GM21576 (cell line): ENCODE measurements around the gene PUS1.
"Not testable (repeated sequence)": the region's sequence is repeated elsewhere in the genome, so short reads cannot be mapped to it uniquely, and the experiment has no call there.

Experiments
- ATAC-seq: cut with Tn5 transposase; IDR thresholded peaks from one replicate; pipeline ENCODE4 v1.9.1; 2021; ENCODE audit warnings: mild to moderate bottlenecking, moderate library complexity; ENCODE audit not compliant: unreplicated experiment

Gene PUS1

GRCh38 chr12:131959116-131959515 is 30.0 kb downstream of the PUS1 start:
- no peak for ATAC-seq

- ATAC-seq, result no peak
Measured at GRCh38 chr12:131959641-131960589, 30.8 kb downstream of the PUS1 start.

GRCh38 chr12:131960590-131961325 is 31.7 kb downstream of the PUS1 start:
- ATAC-seq, result not testable (repeated sequence)

GRCh38 chr12:131961328-131961727 is 32.3 kb downstream of the PUS1 start:
- not testable (repeated sequence) for ATAC-seq

GRCh38 chr12:131962069-131962468 is 33.0 kb downstream of the PUS1 start:
- no peak for ATAC-seq

- ATAC-seq, result no peak
Measured at GRCh38 chr12:131963381-131963780, 34.3 kb downstream of the PUS1 start.

- no peak for ATAC-seq
Measured at GRCh38 chr12:131965073-131965472, 36.0 kb downstream of the PUS1 start.

GRCh38 chr12:131971226-131971625 is 42.1 kb downstream of the PUS1 start:
- no peak for ATAC-seq

GRCh38 chr12:131975228-131975627 is 46.2 kb downstream of the PUS1 start:
- no peak for ATAC-seq

- ATAC-seq, result no peak
Measured at GRCh38 chr12:131979606-131980005, 50.5 kb downstream of the PUS1 start.

- ATAC-seq, result no peak
Measured at GRCh38 chr12:131980263-131980662, 51.2 kb downstream of the PUS1 start.

GRCh38 chr12:131981388-131981787 is 52.3 kb downstream of the PUS1 start:
- ATAC-seq, result no peak

GRCh38 chr12:131982041-131982440 is 53.0 kb downstream of the PUS1 start:
- no peak for ATAC-seq

GRCh38 chr12:131983026-131983425 is 54.0 kb downstream of the PUS1 start:
- no peak for ATAC-seq

GRCh38 chr12:131983554-131983953 is 54.5 kb downstream of the PUS1 start:
- ATAC-seq, result no peak

- ATAC-seq, result no peak
Measured at GRCh38 chr12:131984334-131984733, 55.3 kb downstream of the PUS1 start.

- not testable (repeated sequence) for ATAC-seq
Measured at GRCh38 chr12:131985510-131985875, 56.4 kb downstream of the PUS1 start.

- ATAC-seq, result no peak
Measured at GRCh38 chr12:131986361-131986760, 57.3 kb downstream of the PUS1 start.

GRCh38 chr12:131986910-131987309 is 57.8 kb downstream of the PUS1 start:
- ATAC-seq, result no peak

- no peak for ATAC-seq
Measured at GRCh38 chr12:131987552-131987951, 58.5 kb downstream of the PUS1 start.

GRCh38 chr12:131988054-131988796 is 59.1 kb downstream of the PUS1 start:
- no peak for ATAC-seq
